Ectodermal cell (in vitro differentiated cells): ENCODE measurements around the gene RRAD.
"Not testable (repeated sequence)": the region's sequence is repeated elsewhere in the genome, so short reads cannot be mapped to it uniquely, and the experiment has no call there.

ENCODE experiments used
- H3K27ac ChIP-seq: 2 replicates; pipeline ENCODE4 v1.7.0; 2013; ENCODE audit warnings: mild to moderate bottlenecking, low read depth, low read length; ENCODE audit not compliant: insufficient read depth, poor library complexity, severe bottlenecking
- H3K27me3 ChIP-seq: 2 replicates; pipeline ENCODE4 v1.7.0; 2013; ENCODE audit warnings: mild to moderate bottlenecking, low read length; ENCODE audit not compliant: insufficient read depth, control insufficient read depth, poor library complexity, severe bottlenecking
- H3K36me3 ChIP-seq: one replicate; pipeline ENCODE4 v1.7.0; 2013; ENCODE audit warnings: low read length; ENCODE audit not compliant: control insufficient read depth, insufficient read depth
- H3K4me1 ChIP-seq: one replicate; pipeline ENCODE4 v1.7.0; 2013; ENCODE audit warnings: low read length; ENCODE audit not compliant: control insufficient read depth, insufficient read depth
- H3K4me3 ChIP-seq: 2 replicates; pipeline ENCODE4 v1.7.0; 2013; ENCODE audit warnings: low read depth, low read length, control low read depth; ENCODE audit not compliant: insufficient read depth
- H3K9me3 ChIP-seq: 2 replicates; pipeline ENCODE4 v1.7.0; 2013; ENCODE audit warnings: mild to moderate bottlenecking, low read length, moderate library complexity; ENCODE audit not compliant: control insufficient read depth
- WGBS, 2 experiments: methylation state at CpG; one replicate each; pipeline ENCODE4 v1.1.7; 2013; ENCODE audit warnings: missing lambda C conversion rate in 2 of 2; 5-methylcytosine and 5-hydroxymethylcytosine counted together

RRAD gene

DNA sequence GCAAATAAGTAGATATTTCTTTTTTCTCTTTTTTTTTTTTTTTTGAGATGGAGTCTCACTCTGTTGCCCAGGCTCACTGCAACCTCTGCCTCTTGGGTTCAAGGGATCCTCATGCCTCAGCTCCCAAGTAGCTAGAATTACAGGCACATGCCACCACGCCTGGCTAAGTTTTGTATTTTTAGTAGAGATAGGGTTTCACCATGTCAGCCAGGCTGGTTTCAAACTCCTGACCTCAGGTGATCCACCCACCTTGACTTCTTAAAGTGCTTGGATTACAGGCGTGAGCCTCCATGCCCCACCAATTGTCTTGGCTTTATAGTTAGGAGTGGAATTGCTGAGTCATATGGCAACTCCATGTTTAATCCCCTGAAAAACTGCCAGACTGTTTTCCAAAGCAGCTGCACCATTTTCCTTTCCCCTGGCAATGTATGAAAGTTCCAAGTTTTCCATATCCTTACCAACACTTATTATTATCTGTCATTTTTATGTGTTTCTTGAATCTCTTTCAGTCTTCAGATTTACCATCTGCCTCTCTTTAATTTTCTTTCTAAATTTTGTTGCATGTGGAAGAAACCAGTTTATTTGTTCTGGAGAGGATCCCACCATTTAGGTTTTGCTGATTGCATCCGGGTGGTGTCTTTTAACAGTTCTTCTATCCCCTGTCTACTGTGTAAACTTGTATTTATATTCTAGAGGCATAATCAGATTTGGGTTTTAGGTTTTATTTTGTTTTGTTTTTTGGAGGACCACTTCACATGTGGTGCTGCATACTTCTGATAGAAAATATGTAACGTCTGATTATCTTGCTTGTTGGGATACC is 25.8 kb upstream of the RRAD start:
- WGBS, 2 experiments = 86 to 97% methylated on average over 4 of the region's 4 CpGs
- H3K9me3 ChIP-seq = peaks cover 4% of the 10 kb centered on the region
- no peaks in the 10 kb centered on the region for H3K4me1 ChIP-seq
- H3K27ac ChIP-seq = no peak overlapping the region
- peaks cover 21% of the 10 kb centered on the region for H3K27me3 ChIP-seq
- no peaks in the 10 kb centered on the region for H3K36me3 ChIP-seq
- no peak overlapping the region for H3K4me3 ChIP-seq

DNA sequence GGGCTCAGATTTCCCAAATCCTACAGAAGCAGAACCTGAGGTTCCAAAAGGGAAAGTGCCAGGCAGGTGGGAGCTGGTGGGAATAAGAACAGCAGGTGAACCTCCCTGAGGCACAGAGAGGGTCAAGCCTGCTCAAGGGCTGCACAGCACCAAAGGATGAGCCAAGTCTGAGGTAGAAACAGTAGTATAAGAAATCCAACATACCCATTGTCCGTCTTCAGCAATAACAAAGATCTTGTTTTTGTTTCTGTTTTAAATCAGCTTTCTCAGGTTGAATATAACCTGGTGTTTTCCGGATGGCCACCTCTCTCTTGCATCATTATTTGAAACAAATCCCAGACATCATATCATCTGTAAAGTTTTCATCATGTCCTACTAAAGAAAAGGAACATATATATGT is 25.1 kb upstream of the RRAD start:
- H3K27me3 ChIP-seq = peaks cover 21% of the 10 kb centered on the region
- no peaks in the 10 kb centered on the region for H3K4me1 ChIP-seq
- no peak overlapping the region for H3K27ac ChIP-seq
- no peak overlapping the region for H3K4me3 ChIP-seq
- H3K36me3 ChIP-seq = no peaks in the 10 kb centered on the region
- peaks cover 4% of the 10 kb centered on the region for H3K9me3 ChIP-seq
- 95 to 96% methylated on average over 2 of the region's 2 CpGs for WGBS, 2 experiments

DNA sequence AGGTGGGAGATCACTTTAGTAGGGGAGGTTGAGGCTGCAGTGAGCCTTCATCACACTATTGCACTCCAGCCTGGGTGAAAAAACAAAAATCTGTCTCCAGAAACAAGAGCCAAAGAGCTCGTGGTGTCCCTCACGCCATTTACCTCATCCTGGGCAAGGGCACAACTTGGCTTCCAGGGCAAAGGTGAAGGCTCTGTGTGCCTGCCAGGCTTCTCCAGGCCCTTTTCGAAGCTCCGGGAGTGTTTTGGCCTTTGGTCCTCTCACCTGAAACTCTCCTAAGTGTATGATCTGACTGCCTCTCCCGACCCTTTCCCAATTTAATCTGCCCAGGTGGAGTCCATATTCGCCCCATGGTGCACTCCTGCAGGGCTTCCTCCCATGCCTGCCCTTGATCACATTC is 24.1 kb upstream of the RRAD start:
- Histone ChIP-seq H3K36me3 (no peaks in the 10 kb centered on the region), H3K27ac (no peak overlapping the region), H3K4me1 (no peaks in the 10 kb centered on the region), H3K4me3 (no peak overlapping the region), H3K9me3 (peaks cover 4% of the 10 kb centered on the region), H3K27me3 (peaks cover 21% of the 10 kb centered on the region)
- 82 to 84% methylated on average over 6 of the region's 6 CpGs for WGBS, 2 experiments

DNA sequence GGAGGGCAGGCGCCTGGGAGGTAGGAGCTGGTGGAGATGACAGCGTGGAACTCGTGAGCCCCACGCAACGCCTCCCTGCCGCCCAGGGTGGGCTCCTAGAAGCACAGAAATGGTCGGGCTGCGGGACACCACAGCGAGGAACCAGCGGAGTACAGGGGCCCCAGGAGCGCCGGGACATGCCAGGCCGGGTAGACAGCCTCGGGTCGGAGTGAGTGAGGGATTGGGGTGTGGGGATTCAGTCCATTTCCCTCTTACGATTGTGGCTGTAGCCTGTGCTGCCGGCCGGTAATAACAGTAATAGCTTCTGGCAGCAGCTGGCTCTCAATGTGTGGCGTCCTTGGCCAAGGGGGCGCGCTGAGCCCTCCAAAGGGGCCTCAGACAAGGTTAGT is 23.5 kb upstream of the RRAD start:
- no peak overlapping the region for H3K27ac ChIP-seq
- H3K9me3 ChIP-seq = peaks cover 4% of the 10 kb centered on the region
- no peak overlapping the region for H3K4me3 ChIP-seq
- H3K27me3 ChIP-seq = peaks cover 21% of the 10 kb centered on the region
- H3K36me3 ChIP-seq = no peaks in the 10 kb centered on the region
- 84 to 86% methylated on average over 21 of the region's 21 CpGs for WGBS, 2 experiments
- no peaks in the 10 kb centered on the region for H3K4me1 ChIP-seq

DNA sequence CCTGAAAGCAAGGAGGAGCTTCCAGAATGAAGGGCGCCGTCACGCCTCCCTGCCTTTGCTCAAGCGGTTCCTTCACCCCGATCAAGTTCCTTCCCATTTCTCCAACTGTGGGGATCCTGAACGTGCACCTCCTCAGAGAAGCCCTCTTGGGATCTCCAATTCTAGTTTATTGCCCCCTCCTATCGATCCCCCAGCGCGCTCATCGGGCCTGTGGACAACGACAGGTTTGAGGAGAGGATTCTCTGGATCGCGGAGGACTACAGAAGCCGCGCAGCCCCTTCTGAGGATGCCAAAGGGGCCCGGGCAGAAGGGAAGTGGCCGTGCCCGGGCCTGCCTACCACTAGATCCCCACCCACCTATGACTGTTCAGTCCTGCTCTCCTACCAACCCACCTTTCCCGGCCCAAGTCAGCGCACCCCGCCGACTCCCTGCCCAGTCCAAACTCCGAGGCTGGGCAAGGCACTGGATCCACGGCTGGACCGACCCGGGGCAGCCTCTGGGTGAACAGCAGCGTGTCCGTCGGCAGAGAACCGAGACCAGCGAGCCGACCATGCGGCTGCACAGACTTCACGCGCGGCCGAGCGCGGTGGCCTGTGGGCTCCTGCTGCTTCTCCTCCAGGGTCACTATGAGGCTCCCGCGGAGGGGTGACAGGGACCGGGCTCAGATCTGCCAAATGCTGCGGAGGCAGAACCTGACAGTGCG is 22.9 kb upstream of the RRAD start:
- no peaks in the 10 kb centered on the region for H3K4me1 ChIP-seq
- WGBS, 2 experiments = 79% methylated on average over 44 of the region's 44 CpGs
- H3K27ac ChIP-seq = no peak overlapping the region
- H3K27me3 ChIP-seq = peaks cover 21% of the 10 kb centered on the region
- H3K36me3 ChIP-seq = no peaks in the 10 kb centered on the region
- no peak overlapping the region for H3K4me3 ChIP-seq
- peaks cover 4% of the 10 kb centered on the region for H3K9me3 ChIP-seq

DNA sequence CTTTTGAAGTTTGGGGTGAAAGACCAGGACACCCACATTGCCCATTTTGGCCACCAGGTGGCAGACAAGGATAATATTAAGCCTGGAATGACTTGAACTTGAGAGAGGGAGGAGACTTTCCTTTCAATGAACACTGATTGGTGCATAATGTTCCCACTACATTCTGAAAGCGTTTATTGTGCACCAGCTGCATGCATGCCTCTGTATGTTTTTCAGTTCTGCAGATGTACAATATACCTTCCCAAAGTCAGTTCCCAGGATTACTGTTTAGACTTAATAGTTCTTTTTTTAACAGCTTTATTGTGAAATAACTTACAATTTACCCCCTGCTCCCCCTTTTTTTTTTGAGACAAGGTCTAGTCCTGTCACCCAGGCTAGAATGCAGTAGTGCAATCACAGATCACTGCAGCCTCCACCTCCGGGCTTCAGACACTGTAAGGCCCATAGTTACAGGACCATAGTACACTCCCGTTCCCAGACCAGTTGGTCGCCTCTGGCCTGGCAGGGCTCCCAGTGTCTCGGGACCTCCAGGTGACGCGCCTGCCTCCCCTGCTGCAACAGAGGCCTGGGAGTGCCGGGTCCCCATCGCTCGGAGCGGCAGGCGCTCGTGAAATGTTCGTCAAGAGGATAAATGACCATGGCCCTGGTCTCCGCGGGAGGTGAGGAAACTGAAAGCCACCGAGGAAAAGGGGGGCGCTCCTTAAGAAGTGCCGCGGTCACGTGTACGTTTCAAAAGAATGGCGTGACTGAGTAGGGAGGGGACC is 22.1 kb upstream of the RRAD start:
- Histone ChIP-seq H3K4me3 (no peak overlapping the region), H3K27ac (no peak overlapping the region), H3K36me3 (no peaks in the 10 kb centered on the region), H3K4me1 (no peaks in the 10 kb centered on the region), H3K27me3 (peaks cover 21% of the 10 kb centered on the region), H3K9me3 (peaks cover 4% of the 10 kb centered on the region)
- 64 to 70% methylated on average over 18 to 20 of the region's 23 CpGs for WGBS, 2 experiments

DNA sequence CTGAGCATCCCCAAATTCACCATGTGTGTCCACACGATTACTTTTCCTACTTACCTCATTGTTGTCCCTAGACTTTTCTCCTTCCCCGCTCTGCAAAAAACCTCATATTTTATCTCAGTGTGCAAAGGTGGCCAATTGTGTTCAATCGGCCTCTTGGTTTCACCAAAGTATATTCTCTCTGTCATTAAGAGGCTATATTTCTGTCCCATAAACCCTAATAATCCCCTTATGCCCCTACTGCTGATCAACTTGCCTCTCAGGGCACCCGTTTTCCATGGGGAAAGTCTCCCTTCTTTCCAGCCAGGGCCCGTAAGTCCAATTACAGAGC is 21.6 kb upstream of the RRAD start:
- peaks cover 4% of the 10 kb centered on the region for H3K9me3 ChIP-seq
- no peak overlapping the region for H3K27ac ChIP-seq
- no peak overlapping the region for H3K4me3 ChIP-seq
- 64 to 66% methylated on average over 5 of the region's 5 CpGs for whole genome bisulfite sequencing, 2 experiments
- no peaks in the 10 kb centered on the region for H3K36me3 ChIP-seq
- H3K27me3 ChIP-seq = peaks cover 21% of the 10 kb centered on the region
- H3K4me1 ChIP-seq = no peaks in the 10 kb centered on the region

DNA sequence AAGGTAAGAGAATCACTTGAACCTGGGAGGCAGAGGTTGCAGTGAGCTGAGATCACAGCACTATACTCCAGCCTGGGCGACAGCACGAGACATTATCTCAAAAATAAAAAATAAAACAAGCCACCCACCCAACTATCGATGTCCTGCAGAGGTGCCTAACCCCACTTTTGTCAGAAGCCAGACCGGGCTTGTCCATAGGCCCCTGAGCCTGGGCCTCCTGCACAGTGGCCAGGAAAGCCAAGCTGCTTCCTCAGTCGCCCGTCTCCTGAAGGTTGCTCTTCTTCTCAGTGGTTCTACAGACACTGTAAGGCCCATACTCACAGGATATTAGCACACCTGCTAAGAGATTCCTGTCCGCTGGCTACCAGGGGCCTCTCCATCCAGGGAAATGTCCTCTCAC is 21.2 kb upstream of the RRAD start:
- no peak overlapping the region for H3K4me3 ChIP-seq
- WGBS, 2 experiments = 88 to 91% methylated on average over 7 of the region's 7 CpGs
- H3K27me3 ChIP-seq = peaks cover 21% of the 10 kb centered on the region
- H3K9me3 ChIP-seq = peaks cover 4% of the 10 kb centered on the region
- H3K27ac ChIP-seq = no peak overlapping the region
- no peaks in the 10 kb centered on the region for H3K36me3 ChIP-seq
- no peaks in the 10 kb centered on the region for H3K4me1 ChIP-seq

DNA sequence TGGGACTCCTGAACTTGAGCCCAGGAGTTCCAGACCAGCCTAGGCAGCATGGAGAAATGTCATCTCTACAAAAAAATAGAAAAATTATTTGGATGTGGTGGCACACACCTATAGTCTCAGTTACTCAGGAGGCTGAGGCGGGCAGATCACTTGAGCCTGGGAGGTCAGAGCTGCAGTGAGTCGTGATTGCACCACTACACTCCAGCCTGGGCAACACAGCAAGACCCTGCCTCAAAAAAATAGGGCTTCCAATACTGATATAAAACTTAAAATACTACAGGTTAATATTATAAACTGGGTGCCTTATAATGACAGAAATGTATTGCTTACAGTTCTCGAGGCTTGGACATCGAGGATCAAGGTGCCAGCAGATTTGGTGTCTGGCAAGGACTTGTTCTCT is 20.6 kb upstream of the RRAD start:
- Histone ChIP-seq H3K9me3 (no peaks in the 10 kb centered on the region), H3K36me3 (no peaks in the 10 kb centered on the region), H3K4me3 (no peak overlapping the region), H3K27me3 (peaks cover 21% of the 10 kb centered on the region), H3K4me1 (no peaks in the 10 kb centered on the region), H3K27ac (no peak overlapping the region)
- WGBS, 2 experiments = 91 to 92% methylated on average over 4 of the region's 4 CpGs

DNA sequence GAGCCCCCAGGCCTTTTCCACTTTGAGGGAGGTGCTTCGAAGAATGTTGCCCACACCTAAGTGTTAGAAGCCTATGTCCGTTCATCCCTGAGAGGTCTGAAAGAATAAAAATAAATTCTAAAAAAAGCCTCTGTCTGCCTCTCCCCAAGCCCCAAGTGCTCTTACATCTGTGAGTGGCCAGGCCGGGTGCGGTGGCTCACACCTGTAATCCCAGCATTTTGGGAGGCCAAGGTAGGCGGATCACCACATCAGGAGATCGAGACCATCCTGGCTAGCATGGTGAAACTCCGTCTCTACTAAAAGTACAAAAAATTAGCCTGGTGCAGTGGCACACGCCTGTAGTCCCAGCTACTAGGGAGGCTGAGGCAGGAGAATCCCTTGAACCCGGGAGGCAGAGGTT is 19.6 kb upstream of the RRAD start:
- WGBS, 2 experiments = 93 to 96% methylated on average over 9 of the region's 9 CpGs

More for the DNA sequence above, 19.6 kb upstream of the RRAD start:
- not testable (repeated sequence) for H3K36me3 ChIP-seq, H3K4me3 ChIP-seq, H3K4me1 ChIP-seq, H3K9me3 ChIP-seq, H3K27ac ChIP-seq
- peaks cover 21% of the 10 kb centered on the region for H3K27me3 ChIP-seq
